C4-2B (cell line): ENCODE measurements around the gene SLC27A1.

ENCODE experiments used
- H3K27ac ChIP-seq: fragments of 450-650 bp; 2 replicates; pipeline ENCODE4 v1.5.1; 2017
- ZFX ChIP-seq: fragments of 450-650 bp; IDR thresholded peaks from 2 replicates; pipeline ENCODE4 v1.6.1; 2017
- TF ChIP-seq, protein P1 (sequence below): fragments of 450-650 bp; conservative IDR thresholded peaks from 2 replicates; pipeline ENCODE4 v1.5.1; 2017; ENCODE audit warnings: mild to moderate bottlenecking

The SLC27A1 gene

DNA sequence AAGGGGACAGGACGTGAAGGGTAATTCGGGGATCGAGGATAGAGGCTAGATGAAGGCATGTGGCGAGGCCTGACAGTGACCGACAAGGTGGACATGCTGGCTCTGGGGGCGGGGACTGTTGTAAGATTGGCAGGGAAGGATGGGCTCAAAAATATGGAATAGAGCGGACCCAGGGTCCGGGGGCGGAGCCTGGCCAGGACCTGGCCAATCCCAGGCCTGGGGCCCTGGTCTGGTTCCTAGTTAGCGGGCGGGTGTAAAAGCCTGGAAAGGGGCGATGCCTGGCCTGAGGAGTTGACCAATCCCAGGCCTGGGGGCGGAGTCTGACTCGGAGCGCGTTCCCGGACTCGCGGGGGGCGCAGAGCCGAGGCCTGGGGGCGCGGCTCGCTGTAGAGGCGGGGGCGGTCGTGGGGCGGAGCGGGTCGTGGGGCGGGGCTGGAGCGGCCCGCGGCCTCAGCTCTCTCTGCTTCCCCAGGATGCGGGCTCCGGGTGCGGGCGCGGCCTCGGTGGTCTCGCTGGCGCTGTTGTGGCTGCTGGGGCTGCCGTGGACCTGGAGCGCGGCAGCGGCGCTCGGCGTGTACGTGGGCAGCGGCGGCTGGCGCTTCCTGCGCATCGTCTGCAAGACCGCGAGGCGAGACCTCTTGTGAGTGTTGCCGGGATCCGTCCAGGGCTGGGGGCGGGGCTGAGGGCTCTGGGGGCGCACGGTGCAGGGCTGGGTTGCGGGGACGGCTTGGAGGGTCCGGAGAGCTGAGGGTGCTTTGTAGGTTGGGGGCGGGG is at the start of gene SLC27A1:
SLC27A1 (plus strand) TSS at position 457 of the 774 bp plus-strand sequence; CDS start at position 474, 17 bp downstream.
- H3K27ac ChIP-seq, result peak within 1 kb of the TSS; percentile 55
- TF ChIP-seq ZFX, result no peak
- TF ChIP-seq, protein P1, sequence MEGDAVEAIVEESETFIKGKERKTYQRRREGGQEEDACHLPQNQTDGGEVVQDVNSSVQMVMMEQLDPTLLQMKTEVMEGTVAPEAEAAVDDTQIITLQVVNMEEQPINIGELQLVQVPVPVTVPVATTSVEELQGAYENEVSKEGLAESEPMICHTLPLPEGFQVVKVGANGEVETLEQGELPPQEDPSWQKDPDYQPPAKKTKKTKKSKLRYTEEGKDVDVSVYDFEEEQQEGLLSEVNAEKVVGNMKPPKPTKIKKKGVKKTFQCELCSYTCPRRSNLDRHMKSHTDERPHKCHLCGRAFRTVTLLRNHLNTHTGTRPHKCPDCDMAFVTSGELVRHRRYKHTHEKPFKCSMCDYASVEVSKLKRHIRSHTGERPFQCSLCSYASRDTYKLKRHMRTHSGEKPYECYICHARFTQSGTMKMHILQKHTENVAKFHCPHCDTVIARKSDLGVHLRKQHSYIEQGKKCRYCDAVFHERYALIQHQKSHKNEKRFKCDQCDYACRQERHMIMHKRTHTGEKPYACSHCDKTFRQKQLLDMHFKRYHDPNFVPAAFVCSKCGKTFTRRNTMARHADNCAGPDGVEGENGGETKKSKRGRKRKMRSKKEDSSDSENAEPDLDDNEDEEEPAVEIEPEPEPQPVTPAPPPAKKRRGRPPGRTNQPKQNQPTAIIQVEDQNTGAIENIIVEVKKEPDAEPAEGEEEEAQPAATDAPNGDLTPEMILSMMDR, result no peak

DNA sequence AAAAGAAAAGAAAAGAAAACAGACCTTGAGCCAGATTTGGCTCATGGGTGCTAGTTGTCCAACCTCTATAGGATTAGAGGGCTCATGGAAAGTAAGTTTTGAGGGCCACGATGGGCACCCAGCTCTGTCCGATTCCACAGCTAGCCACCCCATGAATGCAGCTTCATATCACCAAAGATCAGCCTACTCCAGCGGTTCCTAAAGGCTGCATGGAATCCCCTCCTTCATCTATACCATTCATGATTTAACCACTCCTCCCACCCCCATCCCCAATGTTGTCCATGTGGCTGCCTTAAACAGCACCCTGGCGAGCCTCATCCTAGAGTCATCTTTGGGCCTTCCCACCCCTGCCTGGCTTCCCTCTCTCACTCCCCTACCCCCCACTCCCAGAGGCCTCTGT is 48.4 kb upstream of the SLC27A1 start:
- TF ChIP-seq, protein P1, result no peak
- TF ChIP-seq ZFX, result no peak
- H3K27ac ChIP-seq, result no peak overlapping the region

DNA sequence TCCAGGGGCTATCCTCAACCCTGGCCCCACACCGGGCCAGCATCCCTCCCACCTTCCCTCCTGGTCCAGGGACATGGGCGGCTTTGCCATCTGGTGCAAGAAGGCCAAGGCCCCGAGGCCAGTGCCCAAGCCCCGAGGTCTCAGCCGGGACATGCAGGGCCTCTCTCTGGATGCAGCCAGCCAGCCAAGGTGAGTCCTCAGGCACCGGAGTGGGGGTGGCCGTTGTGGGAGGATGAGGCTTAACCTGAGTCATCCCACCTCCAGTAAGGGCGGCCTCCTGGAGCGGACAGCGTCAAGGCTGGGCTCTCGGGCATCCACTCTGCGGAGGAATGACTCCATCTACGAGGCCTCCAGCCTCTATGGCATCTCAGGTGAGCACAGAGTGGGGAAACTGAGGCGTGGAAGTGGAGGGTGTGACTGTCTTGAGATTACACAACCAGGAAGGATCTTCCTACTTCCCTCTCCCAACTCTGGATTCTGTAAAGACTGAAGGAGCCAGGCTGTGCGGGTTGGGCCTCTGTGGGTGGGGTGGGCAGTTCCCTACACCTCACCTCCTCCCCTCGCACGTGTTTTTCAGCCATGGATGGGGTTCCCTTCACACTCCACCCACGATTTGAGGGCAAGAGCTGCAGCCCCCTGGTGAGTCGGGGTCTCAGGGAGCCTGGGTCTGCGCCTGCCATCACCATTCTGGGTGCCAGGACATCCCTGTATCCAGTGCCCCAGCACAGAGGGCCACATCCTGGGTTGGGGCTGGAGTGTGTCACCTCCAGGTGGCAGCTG is 46.7 kb upstream of the SLC27A1 start:
- H3K27ac ChIP-seq, result no peak overlapping the region
- TF ChIP-seq, protein P1, result no peak
- TF ChIP-seq ZFX, result no peak

DNA sequence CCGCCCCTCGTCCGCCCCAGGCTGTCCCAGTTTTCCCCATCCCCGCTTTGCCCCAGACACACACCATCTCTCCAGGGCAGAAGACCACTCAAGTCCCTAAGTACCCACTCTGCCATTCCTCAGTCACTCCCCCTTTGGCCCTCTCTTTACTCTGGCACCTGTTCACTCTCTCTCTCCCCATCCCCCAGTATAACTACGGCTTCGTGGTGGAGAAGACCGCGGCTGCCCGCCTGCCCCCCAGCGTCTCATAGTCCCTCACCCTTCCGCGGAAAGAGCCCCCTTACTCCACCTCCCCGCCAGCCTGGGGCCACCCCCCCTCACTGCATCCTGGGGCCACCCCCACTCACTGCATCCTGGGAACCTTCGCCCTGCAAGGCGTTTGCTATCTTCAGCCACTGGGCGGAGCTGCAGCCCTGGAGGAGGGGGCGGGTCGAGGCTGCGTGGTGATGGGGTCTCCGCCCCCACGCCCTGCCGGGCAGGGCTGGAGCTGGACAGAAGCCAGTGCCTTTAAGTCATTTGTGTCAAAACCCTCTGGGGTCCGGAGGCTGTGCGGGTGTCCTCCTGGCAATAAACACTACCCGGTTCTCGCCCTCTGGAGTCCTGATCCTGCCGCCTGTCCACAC is 45.5 kb upstream of the SLC27A1 start:
- TF ChIP-seq ZFX, result no peak
- TF ChIP-seq, protein P1, result no peak
- H3K27ac ChIP-seq, result no peak overlapping the region

DNA sequence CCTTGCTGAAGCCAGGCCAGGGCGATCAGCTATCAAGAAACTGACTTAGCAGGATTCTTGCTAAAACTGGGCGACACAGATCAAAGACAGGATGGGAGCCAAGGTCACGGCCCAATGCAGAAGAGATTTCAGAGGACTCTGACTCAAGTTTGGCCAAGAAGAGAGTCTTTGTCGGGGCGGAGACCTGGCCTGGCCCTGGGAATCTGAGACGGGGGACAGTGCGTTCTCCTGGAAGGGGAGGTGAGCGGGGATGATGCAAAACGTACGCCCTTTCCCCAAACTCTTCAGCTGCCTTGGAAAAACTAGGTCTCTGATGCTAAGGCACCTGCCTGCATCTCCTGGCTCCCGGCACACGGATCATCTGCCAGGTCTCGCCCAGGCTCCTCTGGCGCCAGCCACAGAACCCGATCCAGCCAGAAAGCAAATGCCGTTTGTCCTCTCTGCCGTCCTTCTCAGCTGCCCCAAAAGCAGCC is 40.6 kb upstream of the SLC27A1 start:
- no peak overlapping the region for H3K27ac ChIP-seq
- TF ChIP-seq, protein P1, result no peak
- TF ChIP-seq ZFX, result no peak

DNA sequence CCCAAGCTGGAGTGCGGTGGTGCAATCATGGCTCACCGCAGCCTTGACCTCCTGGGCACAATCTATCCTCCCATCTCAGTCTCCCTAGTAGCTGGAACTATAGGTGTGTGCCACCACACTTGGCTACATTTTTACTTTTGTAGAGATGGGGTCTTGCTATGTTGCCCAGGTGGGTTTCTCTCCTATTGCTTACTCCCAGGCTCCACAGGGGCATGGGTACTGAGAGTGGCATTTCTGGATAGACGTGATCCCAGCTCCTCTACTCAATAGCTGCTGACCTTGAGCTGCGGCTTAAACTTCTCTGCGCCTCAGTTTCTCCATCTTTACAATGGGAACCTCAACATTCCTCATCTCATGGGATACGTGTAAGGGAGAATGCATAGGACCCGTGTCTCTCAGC is 38.9 kb upstream of the SLC27A1 start:
- no peak overlapping the region for H3K27ac ChIP-seq
- no peak for TF ChIP-seq ZFX
- TF ChIP-seq, protein P1, result no peak
